ENCODE results near the gene GPR158. TPM values are rescaled to one million over a fixed set of nuclear protein-coding genes. Genes with fewer than 3 reads are reported as not detected.

GPR158 gene
- total and polyA plus RNA-seq, 9 of the 15 experiments (the other 6 are each of a cell fraction or from before 2014, with no cell fraction given), result 4.0 to 7.6 (median 5.0) TPM

- TF ChIP-seq, protein P1, sequence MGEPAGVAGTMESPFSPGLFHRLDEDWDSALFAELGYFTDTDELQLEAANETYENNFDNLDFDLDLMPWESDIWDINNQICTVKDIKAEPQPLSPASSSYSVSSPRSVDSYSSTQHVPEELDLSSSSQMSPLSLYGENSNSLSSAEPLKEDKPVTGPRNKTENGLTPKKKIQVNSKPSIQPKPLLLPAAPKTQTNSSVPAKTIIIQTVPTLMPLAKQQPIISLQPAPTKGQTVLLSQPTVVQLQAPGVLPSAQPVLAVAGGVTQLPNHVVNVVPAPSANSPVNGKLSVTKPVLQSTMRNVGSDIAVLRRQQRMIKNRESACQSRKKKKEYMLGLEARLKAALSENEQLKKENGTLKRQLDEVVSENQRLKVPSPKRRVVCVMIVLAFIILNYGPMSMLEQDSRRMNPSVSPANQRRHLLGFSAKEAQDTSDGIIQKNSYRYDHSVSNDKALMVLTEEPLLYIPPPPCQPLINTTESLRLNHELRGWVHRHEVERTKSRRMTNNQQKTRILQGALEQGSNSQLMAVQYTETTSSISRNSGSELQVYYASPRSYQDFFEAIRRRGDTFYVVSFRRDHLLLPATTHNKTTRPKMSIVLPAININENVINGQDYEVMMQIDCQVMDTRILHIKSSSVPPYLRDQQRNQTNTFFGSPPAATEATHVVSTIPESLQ (CRISPR knock-in tag; IDR thresholded peaks at IDR 0.05), result no peak
These were observed 209.8 kb downstream of the GPR158 start (continued) for GRCh38 chr10:25384618-25385017.

DNA sequence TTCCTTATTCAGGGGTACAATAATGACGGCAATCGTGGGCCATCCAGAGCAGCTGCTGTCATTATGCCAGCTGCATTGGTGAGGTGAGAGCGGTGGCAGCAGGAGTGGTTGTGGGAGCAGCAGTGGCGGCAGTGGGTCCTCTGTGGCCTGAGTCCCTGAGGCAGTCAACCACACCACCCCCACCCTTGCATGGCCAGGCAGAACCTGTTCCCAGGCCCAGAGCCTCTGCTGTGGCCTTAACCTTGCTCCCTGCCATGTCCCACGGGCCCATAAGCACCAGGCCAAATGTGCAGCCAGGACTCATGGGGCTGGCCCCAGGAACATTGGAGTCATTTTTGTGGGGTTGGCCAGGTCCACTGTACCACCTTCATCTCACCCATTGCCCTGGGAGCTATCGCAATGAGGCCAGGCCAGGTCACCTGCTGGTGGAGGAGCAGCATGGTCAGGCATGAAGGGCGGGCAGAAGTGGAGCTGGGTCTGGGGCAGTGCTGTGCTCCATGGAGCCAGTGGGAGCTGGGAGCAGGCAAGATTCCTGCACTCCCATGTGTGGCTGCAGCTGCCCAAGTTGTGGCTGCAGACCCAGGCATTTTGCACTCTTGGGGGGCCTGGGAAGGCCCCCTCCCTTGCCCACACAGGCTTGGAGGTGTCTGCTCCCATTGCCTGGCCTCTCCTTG lies 213.5 kb downstream of the GPR158 start:
- ATAC-seq, result no peak
- Histone ChIP-seq H3K4me1 (replicated peaks in 1 of 2; ENCODE audit: control insufficient read depth in 2 of 2, insufficient read depth in 2 of 2, low read length in 2 of 2) (no peaks in the 10 kb centered on the region), H3K27ac (ENCODE audit: extremely low read depth, low read depth, low read length) (no peak overlapping the region), H3K4me2 (ENCODE audit: insufficient read depth, low read length) (no peak overlapping the region), H3K79me2 (ENCODE audit: control insufficient read depth, insufficient read depth, low read length) (no peaks in the 10 kb centered on the region), H3K9me1 (ENCODE audit: control insufficient read depth, insufficient read depth, low read length) (no peaks in the 10 kb centered on the region), H3K27me3 (ENCODE audit: control insufficient read depth in 2 of 2, insufficient read depth in 2 of 2, low read length in 2 of 2) (no peaks in the 10 kb centered on the region), H3K36me3 (ENCODE audit: control insufficient read depth, insufficient read depth, low read length) (no peaks in the 10 kb centered on the region), H4K20me1 (replicated peaks; ENCODE audit: control insufficient read depth, insufficient read depth, low read length) (no peaks in the 10 kb centered on the region), H2AFZ (ENCODE audit: low read depth, low read length) (no peak overlapping the region), H3K9me3 (replicated peaks; ENCODE audit: control insufficient read depth, insufficient read depth, low read depth, low read length) (no peaks in the 10 kb centered on the region), H3K9ac (ENCODE audit: insufficient read depth in 1 of 2, low read depth in 2 of 2, low read length in 2 of 2) (no peak overlapping the region), H3K4me3 (no peak overlapping the region)
- FAIRE-seq, result no peak
- 0% methylated on average over 7 of the region's 7 CpGs for WGBS (ENCODE audit: insufficient coverage, low coverage, missing lambda C conversion rate)
- in situ Hi-C loops (cut with MboI) (no loop called here), intact Hi-C loops (cut with micrococcal nuclease) (no loop called here)
- ChIA-PET CTCF (ENCODE audit: low intra/inter-chr PET ratio) (no interaction called here), POLR2A (no interaction called here)
- no peak for DNase-seq (ENCODE audit: extremely low read depth in 1 of 4, low spot score in 3 of 4)
- no TSS peak for BruUV-seq (replicated peaks)
- TF ChIP-seq ELF2 (CRISPR knock-in tag; IDR thresholded peaks at IDR 0.05), result no peak
- no peak for TF ChIP-seq CBX3 (IDR thresholded peaks at IDR 0.05; ENCODE audit: borderline replicate concordance in 1 of 2, low read length in 2 of 2)
- no peak for TF ChIP-seq ARID3B (CRISPR knock-in tag; IDR thresholded peaks at IDR 0.05; ENCODE audit: borderline replicate concordance)
- no peak for TF ChIP-seq FOXJ2 (tag; IDR thresholded peaks at IDR 0.05)
- TF ChIP-seq, protein P2, sequence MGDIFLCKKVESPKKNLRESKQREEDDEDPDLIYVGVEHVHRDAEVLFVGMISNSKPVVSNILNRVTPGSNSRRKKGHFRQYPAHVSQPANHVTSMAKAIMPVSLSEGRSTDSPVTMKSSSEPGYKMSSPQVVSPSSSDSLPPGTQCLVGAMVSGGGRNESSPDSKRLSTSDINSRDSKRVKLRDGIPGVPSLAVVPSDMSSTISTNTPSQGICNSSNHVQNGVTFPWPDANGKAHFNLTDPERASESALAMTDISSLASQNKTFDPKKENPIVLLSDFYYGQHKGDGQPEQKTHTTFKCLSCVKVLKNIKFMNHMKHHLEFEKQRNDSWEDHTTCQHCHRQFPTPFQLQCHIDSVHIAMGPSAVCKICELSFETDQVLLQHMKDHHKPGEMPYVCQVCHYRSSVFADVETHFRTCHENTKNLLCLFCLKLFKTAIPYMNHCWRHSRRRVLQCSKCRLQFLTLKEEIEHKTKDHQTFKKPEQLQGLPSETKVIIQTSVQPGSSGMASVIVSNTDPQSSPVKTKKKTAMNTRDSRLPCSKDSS (IDR thresholded peaks at IDR 0.05; ENCODE audit: low read depth, partially characterized antibody), result no peak
- TF ChIP-seq GATA2 (CRISPR knock-in tag; IDR thresholded peaks at IDR 0.05), result no peak
- TF ChIP-seq EWSR1 (IDR thresholded peaks at IDR 0.05; ENCODE audit: borderline replicate concordance, low read depth, partially characterized antibody), result no peak
- TF ChIP-seq, protein P3, sequence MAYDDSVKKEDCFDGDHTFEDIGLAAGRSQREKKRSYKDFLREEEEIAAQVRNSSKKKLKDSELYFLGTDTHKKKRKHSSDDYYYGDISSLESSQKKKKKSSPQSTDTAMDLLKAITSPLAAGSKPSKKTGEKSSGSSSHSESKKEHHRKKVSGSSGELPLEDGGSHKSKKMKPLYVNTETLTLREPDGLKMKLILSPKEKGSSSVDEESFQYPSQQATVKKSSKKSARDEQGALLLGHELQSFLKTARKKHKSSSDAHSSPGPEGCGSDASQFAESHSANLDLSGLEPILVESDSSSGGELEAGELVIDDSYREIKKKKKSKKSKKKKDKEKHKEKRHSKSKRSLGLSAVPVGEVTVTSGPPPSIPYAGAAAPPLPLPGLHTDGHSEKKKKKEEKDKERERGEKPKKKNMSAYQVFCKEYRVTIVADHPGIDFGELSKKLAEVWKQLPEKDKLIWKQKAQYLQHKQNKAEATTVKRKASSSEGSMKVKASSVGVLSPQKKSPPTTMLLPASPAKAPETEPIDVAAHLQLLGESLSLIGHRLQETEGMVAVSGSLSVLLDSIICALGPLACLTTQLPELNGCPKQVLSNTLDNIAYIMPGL (CRISPR knock-in tag; IDR thresholded peaks at IDR 0.05), result no peak
- no peak for TF ChIP-seq HDAC2 (IDR thresholded peaks at IDR 0.05)
- TF ChIP-seq FIP1L1 (IDR thresholded peaks at IDR 0.05; ENCODE audit: low read depth, low read length, poor library complexity, severe bottlenecking), result no peak
- TF ChIP-seq NR2C1 (IDR thresholded peaks at IDR 0.05), result no peak
- TF ChIP-seq NR2C1 (tag; IDR thresholded peaks at IDR 0.05), result no peak
- TF ChIP-seq RFX1 (IDR thresholded peaks at IDR 0.05), result no peak
